Endothelial cell of umbilical vein (primary cell): ENCODE measurements around the gene MEI4.

Experiments
- EZH2 ChIP-seq: IDR thresholded peaks from 2 replicates; pipeline ENCODE4 v1.6.1; 2012; ENCODE audit warnings: borderline replicate concordance, low read depth, mild to moderate bottlenecking, moderate library complexity, low read length, inconsistent platforms; ENCODE audit not compliant: severe bottlenecking
- FOS ChIP-seq: IDR thresholded peaks from 2 replicates; pipeline ENCODE4 v1.6.1; 2011; ENCODE audit warnings: mild to moderate bottlenecking, low read length, moderate library complexity, borderline replicate concordance; ENCODE audit not compliant: insufficient read depth
- GATA2 ChIP-seq: IDR thresholded peaks from 2 replicates; pipeline ENCODE4 v1.7.0; 2011; ENCODE audit warnings: low read depth, mild to moderate bottlenecking, moderate library complexity, mixed read lengths, low read length; ENCODE audit not compliant: insufficient read length, insufficient read depth
- JUN ChIP-seq: IDR thresholded peaks from 2 replicates; pipeline ENCODE4 v1.6.1; 2011; ENCODE audit warnings: borderline replicate concordance, low read depth; ENCODE audit not compliant: insufficient read length, insufficient read depth
- MYC ChIP-seq: IDR thresholded peaks from one replicate; pipeline ENCODE4 v1.6.1; 2011; ENCODE audit warnings: mild to moderate bottlenecking, low read depth, low read length
- POLR2A ChIP-seq: IDR thresholded peaks from 2 replicates; pipeline ENCODE4 v1.6.1; 2012; ENCODE audit warnings: low read depth, mild to moderate bottlenecking, control low read depth, low read length
- POLR2AphosphoS5 ChIP-seq: IDR thresholded peaks from 2 replicates; pipeline ENCODE4 v1.6.1; 2012; ENCODE audit warnings: low read depth, mild to moderate bottlenecking, control low read depth, low read length, moderate library complexity; ENCODE audit not compliant: insufficient read depth
- TF ChIP-seq, protein P1 (sequence below), 2 donors: IDR thresholded peaks; 1 replicate in 1 of 2; 2 replicates in 1 of 2; pipeline ENCODE4 v1.5.1; 2011; ENCODE audit warnings: low read length in 2 of 2, mild to moderate bottlenecking in 2 of 2, moderate library complexity in 2 of 2, control low read depth in 1 of 2, inconsistent platforms in 1 of 2, low read depth in 1 of 2; ENCODE audit not compliant: insufficient read depth in 1 of 2; ENCODE audit errors: extremely low read depth in 1 of 2
- TF ChIP-seq, protein P2 (sequence below): IDR thresholded peaks from 2 replicates; pipeline ENCODE4 v1.6.1; 2011; ENCODE audit not compliant: insufficient read depth, insufficient read length

DNA sequence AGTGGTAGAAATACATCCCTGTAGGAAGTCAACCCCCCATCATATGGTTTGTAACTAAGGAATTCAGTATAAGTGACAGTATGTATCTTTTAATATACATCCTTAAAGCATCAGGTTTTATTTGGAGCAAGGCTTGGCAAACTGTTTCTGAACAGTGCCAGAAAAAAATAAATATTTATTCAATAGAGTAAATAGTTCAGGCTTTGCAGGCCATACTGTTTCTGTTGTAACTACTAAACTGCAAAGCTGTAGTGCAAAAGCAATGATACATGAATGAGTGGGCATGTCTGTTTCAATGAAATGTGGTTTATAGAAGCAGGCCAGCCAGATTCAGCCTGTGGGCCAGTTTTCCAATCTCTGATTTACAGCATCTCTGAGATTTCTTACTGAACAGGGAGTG is 977 bp downstream of the MEI4 start:
- TF ChIP-seq, protein P1, sequence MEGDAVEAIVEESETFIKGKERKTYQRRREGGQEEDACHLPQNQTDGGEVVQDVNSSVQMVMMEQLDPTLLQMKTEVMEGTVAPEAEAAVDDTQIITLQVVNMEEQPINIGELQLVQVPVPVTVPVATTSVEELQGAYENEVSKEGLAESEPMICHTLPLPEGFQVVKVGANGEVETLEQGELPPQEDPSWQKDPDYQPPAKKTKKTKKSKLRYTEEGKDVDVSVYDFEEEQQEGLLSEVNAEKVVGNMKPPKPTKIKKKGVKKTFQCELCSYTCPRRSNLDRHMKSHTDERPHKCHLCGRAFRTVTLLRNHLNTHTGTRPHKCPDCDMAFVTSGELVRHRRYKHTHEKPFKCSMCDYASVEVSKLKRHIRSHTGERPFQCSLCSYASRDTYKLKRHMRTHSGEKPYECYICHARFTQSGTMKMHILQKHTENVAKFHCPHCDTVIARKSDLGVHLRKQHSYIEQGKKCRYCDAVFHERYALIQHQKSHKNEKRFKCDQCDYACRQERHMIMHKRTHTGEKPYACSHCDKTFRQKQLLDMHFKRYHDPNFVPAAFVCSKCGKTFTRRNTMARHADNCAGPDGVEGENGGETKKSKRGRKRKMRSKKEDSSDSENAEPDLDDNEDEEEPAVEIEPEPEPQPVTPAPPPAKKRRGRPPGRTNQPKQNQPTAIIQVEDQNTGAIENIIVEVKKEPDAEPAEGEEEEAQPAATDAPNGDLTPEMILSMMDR (IDR thresholded peaks at IDR 0.05; ENCODE audit: extremely low read depth in 1 of 2, insufficient read depth in 1 of 2, low read depth in 1 of 2, low read length in 2 of 2), result no peak
- no peak for TF ChIP-seq EZH2
- no peak for TF ChIP-seq POLR2A
- no peak for TF ChIP-seq GATA2
- TF ChIP-seq, protein P2, sequence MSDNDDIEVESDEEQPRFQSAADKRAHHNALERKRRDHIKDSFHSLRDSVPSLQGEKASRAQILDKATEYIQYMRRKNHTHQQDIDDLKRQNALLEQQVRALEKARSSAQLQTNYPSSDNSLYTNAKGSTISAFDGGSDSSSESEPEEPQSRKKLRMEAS, result no peak
- no peak for TF ChIP-seq POLR2AphosphoS5
- TF ChIP-seq JUN, result no peak
- TF ChIP-seq FOS, result no peak
- no peak for TF ChIP-seq MYC
